K562 (cell line): ENCODE measurements around the gene DOK7. TPM values are rescaled to one million over a fixed set of nuclear protein-coding genes. Genes with fewer than 3 reads are reported as not detected.

Experiments
- ATAC-seq: fragments of 200-7000 bp; cut with Tn5 transposase; 3 replicates; pipeline ENCODE4 v1.9.1; 2020; ENCODE audit warnings: moderate library complexity
- BruUV-seq: library from RNA; stranded (reverse); fragments of 400-500 nt; replicated peaks from 2 replicates; lab custom pipeline; 2021; lab: Mats Ljungman, UMichigan
- CTCF ChIA-PET: fragments of 300-600 bp; formaldehyde crosslinking; extraction: SDS; loops from one replicate; lab custom pipeline; 2021; ENCODE audit warnings: low intra/inter-chr PET ratio; lab: Yijun Ruan, JAX
- POLR2A ChIA-PET: fragments of 300-600, 350-650 bp; sonication (Branson Sonifier 250); formaldehyde crosslinking; extraction: SDS; loops from one replicate; lab custom pipeline; 2021; ENCODE audit warnings: antibody characterized with exemption, inconsistent platforms; lab: Yijun Ruan, JAX
- DNase-seq, 4 experiments: peaks; one replicate each; pipeline versions ENCODE4 v3.0.0 to v3.0.0-alpha.2; 2011 to 2018; ENCODE audit warnings: low spot score in 3 of 4, mixed read lengths in 3 of 4; ENCODE audit errors: extremely low read depth in 1 of 4
- FAIRE-seq: peaks from 2 replicates; lab custom pipeline; 2011; peaks lifted over from hg19 to GRCh38; lab: Jason Lieb, UNC
- H2AFZ ChIP-seq: 2 replicates; pipeline ENCODE4 v1.6.0; 2011; ENCODE audit warnings: low read depth, low read length, control low read depth, inconsistent platforms
- H3K27ac ChIP-seq: fragments of 200-600 bp; 3 replicates; pipeline ENCODE4 v1.8.0; 2011; ENCODE audit warnings: low read depth, mild to moderate bottlenecking, control low read depth, inconsistent platforms, low read length, moderate library complexity, mixed read lengths; ENCODE audit errors: extremely low read depth
- H3K27me3 ChIP-seq, 2 experiments: fragments of 300-600 bp in 1 of 2; 2 replicates in 1 of 2; 3 replicates in 1 of 2; pipeline versions ENCODE4 v1.6.0 to v1.8.0; 2011; ENCODE audit warnings: inconsistent platforms in 2 of 2, low read length in 2 of 2, mild to moderate bottlenecking in 1 of 2, mixed read lengths in 1 of 2, moderate library complexity in 1 of 2; ENCODE audit not compliant: control insufficient read depth in 2 of 2, insufficient read depth in 2 of 2
- H3K36me3 ChIP-seq: fragments of 300-600 bp; 3 replicates; pipeline ENCODE4 v1.8.0; 2011; ENCODE audit warnings: mild to moderate bottlenecking, low read length, inconsistent platforms; ENCODE audit not compliant: control insufficient read depth, insufficient read depth
- H3K4me1 ChIP-seq, 2 experiments: fragments of 200-600 bp in 1 of 2; replicated peaks in 1 of 2; 2 replicates in 1 of 2; 3 replicates in 1 of 2; pipeline versions ENCODE4 v1.5.1 to v1.8.0; 2011; ENCODE audit warnings: inconsistent platforms in 2 of 2, low read length in 2 of 2, mild to moderate bottlenecking in 1 of 2, mixed read lengths in 1 of 2, moderate library complexity in 1 of 2; ENCODE audit not compliant: control insufficient read depth in 2 of 2, insufficient read depth in 2 of 2
- H3K4me2 ChIP-seq: 2 replicates; pipeline ENCODE4 v1.6.1; 2011; ENCODE audit warnings: low read length, control low read depth, inconsistent platforms, mixed read lengths; ENCODE audit not compliant: insufficient read depth
- H3K4me3 ChIP-seq: fragments of 200-600 bp; sonication (generic), shearing (Covaris generic); 2 replicates; pipeline ENCODE4 v1.5.1; 2016; ENCODE audit warnings: control low read depth, inconsistent platforms
- H3K79me2 ChIP-seq: fragments of 200-600 bp; 3 replicates; pipeline ENCODE4 v1.8.0; 2011; ENCODE audit warnings: low read length, inconsistent platforms; ENCODE audit not compliant: control insufficient read depth, insufficient read depth
- H3K9ac ChIP-seq, 2 experiments: 2 replicates each; pipeline versions ENCODE4 v1.6.0 to v1.6.1; 2011; ENCODE audit warnings: low read depth in 2 of 2, low read length in 2 of 2, control low read depth in 1 of 2, inconsistent platforms in 1 of 2, mild to moderate bottlenecking in 1 of 2, mixed read lengths in 1 of 2; ENCODE audit not compliant: insufficient read depth in 1 of 2
- H3K9me1 ChIP-seq: one replicate; pipeline ENCODE4 v1.6.0; 2011; ENCODE audit warnings: inconsistent platforms, mild to moderate bottlenecking, low read length, moderate library complexity; ENCODE audit not compliant: control insufficient read depth, insufficient read depth
- H3K9me3 ChIP-seq: replicated peaks from 2 replicates; pipeline ENCODE4 v1.5.1; 2011; ENCODE audit warnings: low read depth, low read length, inconsistent platforms; ENCODE audit not compliant: control insufficient read depth, insufficient read depth
- H4K20me1 ChIP-seq: replicated peaks from 2 replicates; pipeline ENCODE4 v1.6.1; 2011; ENCODE audit warnings: low read length, inconsistent platforms, mixed read lengths; ENCODE audit not compliant: control insufficient read depth, insufficient read depth
- FOXJ2 ChIP-seq: fragments of 200-800 bp; sonication (Bioruptor generic); IDR thresholded peaks from 2 replicates; pipeline ENCODE4 v1.6.1; 2016; ENCODE audit warnings: missing genetic modification characterization, missing compliant biosample characterization
- HOXB6 ChIP-seq: fragments of 250-450 bp; sonication (Bioruptor Pico); IDR thresholded peaks from 2 replicates; pipeline ENCODE4 v1.5.1; 2022; ENCODE audit warnings: mild to moderate bottlenecking, borderline replicate concordance
- MYC ChIP-seq, 2 experiments: fragments of 250-450 bp in 1 of 2; sonication (Bioruptor Pico) in 1 of 2; IDR thresholded peaks; 2 replicates each; pipeline versions ENCODE4 v1.5.1 to v1.6.1; 2012 to 2021; ENCODE audit warnings: low read depth in 2 of 2, borderline replicate concordance in 1 of 2, improper control_type of control experiment in 1 of 2, low read length in 1 of 2, mild to moderate bottlenecking in 1 of 2, moderate library complexity in 1 of 2
- MYNN ChIP-seq, 2 experiments: sonication (generic); formaldehyde crosslinking in 1 of 2; IDR thresholded peaks; 2 replicates each; pipeline versions ENCODE4 v1.5.0 to v1.6.1; 2016 to 2020; ENCODE audit warnings: antibody characterized with exemption in 1 of 2, missing genetic modification reagents in 1 of 2
- PCBP1 ChIP-seq: fragments of 200-400 bp; formaldehyde crosslinking; IDR thresholded peaks from 2 replicates; pipeline ENCODE4 v1.6.1; 2018; ENCODE audit warnings: mild to moderate bottlenecking, low read depth, low read length; ENCODE audit not compliant: poor library complexity, severe bottlenecking
- PHB2 ChIP-seq: fragments of 450-650 bp; IDR thresholded peaks from 2 replicates; pipeline ENCODE4 v1.6.1; 2017; ENCODE audit warnings: low read depth
- RFX7 ChIP-seq: fragments of 250-450 bp; sonication (Bioruptor Pico); IDR thresholded peaks from 2 replicates; pipeline ENCODE4 v1.5.1; 2021; ENCODE audit warnings: mild to moderate bottlenecking
- STAG1 ChIP-seq: sonication (generic); formaldehyde crosslinking; IDR thresholded peaks from 2 replicates; pipeline ENCODE4 v1.5.0; 2020; ENCODE audit warnings: missing genetic modification reagents, borderline replicate concordance
- ZBTB7A ChIP-seq: IDR thresholded peaks from 2 replicates; pipeline ENCODE4 v1.6.1; 2011; ENCODE audit warnings: low read depth, mild to moderate bottlenecking, low read length, moderate library complexity, borderline replicate concordance; ENCODE audit not compliant: control insufficient read depth
- WGBS: fragments of 100-300 bp; shearing (Covaris generic); methylation state at CpG from one replicate; pipeline ENCODE4 v1.1.6; 2016; ENCODE audit warnings: low coverage, mixed read lengths; ENCODE audit not compliant: insufficient coverage; ENCODE audit errors: missing lambda C conversion rate; 5-methylcytosine and 5-hydroxymethylcytosine counted together
- in situ Hi-C: fragments of 300-500 bp; cut with MboI; formaldehyde crosslinking; loops from 4 replicates; pipeline ENCODE4 v1.15.0; 2018; ENCODE audit warnings: inconsistent platforms, mixed read lengths
- intact Hi-C: fragments of 100-400 bp; cut with micrococcal nuclease; formaldehyde crosslinking; loops from 2 replicates; pipeline ENCODE4 v1.14.2; 2022
- polyA plus RNA-seq, 8 experiments: library from polyadenylated mRNA; depleted of rRNA in 4 of 8; stranded (reverse) in 5 of 8; unstranded in 3 of 8; fragments of >200 nt; fragmentation: Nextera tagmentation in 2 of 8; fragmentation: Illumina TruSeq in 1 of 8; extraction: Ambion mirVana in 2 of 8; extraction: Trizol in 1 of 8; gene quantifications; 2 replicates each; pipeline versions ENCODE4 v1.2.1 to v1.2.3, GENCODE V29; 2011 to 2014; ENCODE audit warnings: inconsistent platforms in 1 of 8, missing spikeins in 1 of 8
- total RNA-seq, 7 experiments: library from RNA; depleted of rRNA in 6 of 7; stranded (reverse); fragments of >200 nt in 6 of 7; fragmentation: Illumina TruSeq in 2 of 7; extraction: Trizol in 2 of 7; gene quantifications; 2 replicates each; pipeline versions ENCODE4 v1.2.1 to v1.2.3, GENCODE V29; 2011 to 2021; ENCODE audit warnings: low replicate concordance in 1 of 7
- TF ChIP-seq, protein P1 (sequence below): fragments of 450-650 bp; IDR thresholded peaks from 2 replicates; pipeline ENCODE4 v1.6.1; 2016

Gene DOK7
- total and polyA plus RNA-seq, 9 of the 15 experiments (the other 6 are each of a cell fraction or from before 2014, with no cell fraction given): not detected

DNA sequence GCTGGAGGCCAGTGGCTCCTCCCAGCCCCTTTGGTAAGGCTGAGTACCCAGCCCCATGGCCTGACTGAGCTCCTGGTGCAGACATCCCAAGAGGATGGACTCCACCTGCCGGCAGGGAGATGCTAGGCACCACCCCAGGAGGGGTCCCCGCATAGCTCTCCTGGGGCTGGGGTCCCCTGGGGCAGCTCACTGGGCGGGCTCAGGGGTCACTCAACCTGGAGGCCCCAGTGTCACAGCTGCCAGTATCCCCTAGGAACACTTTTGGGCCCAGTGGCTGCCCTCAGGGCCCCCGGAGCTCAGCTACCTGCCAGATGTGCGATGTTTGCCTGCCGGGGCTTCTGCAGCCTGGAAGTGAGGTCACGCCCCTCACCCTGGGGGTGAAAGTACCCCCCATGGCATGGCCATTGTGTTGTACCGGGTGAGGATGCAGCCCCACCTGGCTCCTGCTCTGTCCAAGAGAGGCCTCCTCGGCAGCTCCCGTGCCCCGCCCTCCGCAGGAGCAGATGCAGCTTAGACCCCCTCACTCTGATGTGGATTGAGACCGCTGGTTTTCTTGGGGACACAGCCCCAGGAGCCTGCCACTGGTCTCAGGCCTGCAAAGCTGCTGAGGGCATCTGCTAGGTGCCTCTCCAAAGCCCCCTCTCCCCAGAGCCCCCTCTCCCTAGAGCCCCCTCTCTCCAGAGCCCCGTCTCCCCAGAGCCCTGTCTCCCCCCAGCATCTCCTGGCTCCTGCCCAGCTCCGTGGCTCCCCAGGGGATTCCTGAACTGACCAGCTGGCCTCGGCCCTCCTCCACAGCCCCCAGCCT lies 28.0 kb upstream of the DOK7 start:
- Histone ChIP-seq H3K4me2 (no peak overlapping the region), H4K20me1 (peaks cover 12% of the 10 kb centered on the region), H3K4me1 (peaks cover 0 to 57% of the 10 kb centered on the region in 2 experiments; a peak in 2 of 5 replicates), H3K79me2 (no peaks in the 10 kb centered on the region), H3K27ac (no peak overlapping the region), H3K36me3 (no peaks in the 10 kb centered on the region), H3K9ac (no peak overlapping the region), H3K9me1 (no peaks in the 10 kb centered on the region), H2AFZ (no peak overlapping the region), H3K27me3 (peaks cover 0 to 21% of the 10 kb centered on the region in 2 experiments; a peak in 2 of 5 replicates), H3K9me3 (no peaks in the 10 kb centered on the region), H3K4me3 (no peak overlapping the region)
- DNase-seq: peak in 1 of 4 experiments; percentile 34
- FAIRE-seq: no peak
- in situ Hi-C loops: no loop called here
- under 1% methylated on average over 13 of the region's 16 CpGs for WGBS
- ATAC-seq: peak; percentile 68
- no TSS peak for BruUV-seq
- POLR2A ChIA-PET: interaction anchor here (0.6 to 1.0 kb wide), 2 partner anchors 326 to 370 kb away, joined by 3 read pairs; no protein-coding TSS in a partner anchor
- intact Hi-C loops: loop anchor here (2.0 kb wide), 1 partner anchor 88 kb away; no protein-coding TSS in a partner anchor
- CTCF ChIA-PET: no interaction called here
- no peak for TF ChIP-seq RFX7 (CRISPR knock-in tag)
- TF ChIP-seq PCBP1: no peak
- TF ChIP-seq MYNN (IDR thresholded peaks at IDR 0.05): no peak
- TF ChIP-seq MYNN (CRISPR knock-in tag; IDR thresholded peaks at IDR 0.05): no peak
- no peak for TF ChIP-seq PHB2
- TF ChIP-seq, protein P1, sequence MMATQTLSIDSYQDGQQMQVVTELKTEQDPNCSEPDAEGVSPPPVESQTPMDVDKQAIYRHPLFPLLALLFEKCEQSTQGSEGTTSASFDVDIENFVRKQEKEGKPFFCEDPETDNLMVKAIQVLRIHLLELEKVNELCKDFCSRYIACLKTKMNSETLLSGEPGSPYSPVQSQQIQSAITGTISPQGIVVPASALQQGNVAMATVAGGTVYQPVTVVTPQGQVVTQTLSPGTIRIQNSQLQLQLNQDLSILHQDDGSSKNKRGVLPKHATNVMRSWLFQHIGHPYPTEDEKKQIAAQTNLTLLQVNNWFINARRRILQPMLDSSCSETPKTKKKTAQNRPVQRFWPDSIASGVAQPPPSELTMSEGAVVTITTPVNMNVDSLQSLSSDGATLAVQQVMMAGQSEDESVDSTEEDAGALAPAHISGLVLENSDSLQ: no peak
- no peak for TF ChIP-seq FOXJ2 (tag)
- TF ChIP-seq STAG1 (CRISPR knock-in tag): peak; percentile 26; the same call in 1 of the 2 replicates
- TF ChIP-seq ZBTB7A: peak; percentile 66
- TF ChIP-seq HOXB6 (CRISPR knock-in tag): no peak
- no peak for TF ChIP-seq MYC (IDR thresholded peaks at IDR 0.05; ENCODE audit: low read depth, low read length)
- no peak for TF ChIP-seq MYC (CRISPR knock-in tag; IDR thresholded peaks at IDR 0.05; ENCODE audit: borderline replicate concordance, low read depth)
